ENCODE measurements around the gene BATF3.

Gene BATF3

GRCh38 chr1:212650228-212650627 lies 49.4 kb downstream of the BATF3 start:
- H3K4me3 ChIP-seq (ENCODE audit: control insufficient read depth, low read depth, low read length), result no peak overlapping the region
- DNase-seq (ENCODE audit: low read depth), result no peak
- TF ChIP-seq CTCF (conservative IDR thresholded peaks at IDR 0.05; ENCODE audit: control insufficient read depth, insufficient read depth, low read depth, low read length), result no peak

GRCh38 chr1:212649020-212649419 lies 50.6 kb downstream of the BATF3 start:
- H3K4me3 ChIP-seq (ENCODE audit: control insufficient read depth, low read depth, low read length), result no peak overlapping the region
- DNase-seq (ENCODE audit: low read depth), result no peak
- TF ChIP-seq CTCF (conservative IDR thresholded peaks at IDR 0.05; ENCODE audit: control insufficient read depth, insufficient read depth, low read depth, low read length), result no peak

GRCh38 chr1:212648431-212648830 lies 51.2 kb downstream of the BATF3 start:
- TF ChIP-seq CTCF (conservative IDR thresholded peaks at IDR 0.05; ENCODE audit: control insufficient read depth, insufficient read depth, low read depth, low read length), result no peak
- no peak overlapping the region for H3K4me3 ChIP-seq (ENCODE audit: control insufficient read depth, low read depth, low read length)
- DNase-seq (ENCODE audit: low read depth), result no peak

GRCh38 chr1:212647004-212647403 lies 52.6 kb downstream of the BATF3 start:
- no peak for TF ChIP-seq CTCF (conservative IDR thresholded peaks at IDR 0.05; ENCODE audit: control insufficient read depth, insufficient read depth, low read depth, low read length)

GRCh38 chr1:212646588-212646987 lies 53.1 kb downstream of the BATF3 start:
- no peak for TF ChIP-seq CTCF (conservative IDR thresholded peaks at IDR 0.05; ENCODE audit: control insufficient read depth, insufficient read depth, low read depth, low read length)
- DNase-seq (ENCODE audit: low read depth), result no peak
- no peak overlapping the region for H3K4me3 ChIP-seq (ENCODE audit: control insufficient read depth, low read depth, low read length)

More at GRCh38 chr1:212647004-212647403, 52.6 kb downstream of the BATF3 start:
- DNase-seq (ENCODE audit: low read depth), result no peak
- H3K4me3 ChIP-seq (ENCODE audit: control insufficient read depth, low read depth, low read length), result no peak overlapping the region

GRCh38 chr1:212645546-212646543 lies 53.8 kb downstream of the BATF3 start:
- no peak for DNase-seq (ENCODE audit: low read depth)
- no peak overlapping the region for H3K4me3 ChIP-seq (ENCODE audit: control insufficient read depth, low read depth, low read length)
- TF ChIP-seq CTCF (conservative IDR thresholded peaks at IDR 0.05; ENCODE audit: control insufficient read depth, insufficient read depth, low read depth, low read length), result no peak
